DMS 273 treated with DMSO at 0.1 percent for 48 hours (cell line): ENCODE measurements around the gene ATP6V1G2.

ENCODE experiments used
- DNase-seq: peaks from one replicate; lab custom pipeline; 2025; lab: John Stamatoyannopoulos, UW

The ATP6V1G2 gene

GRCh38 chr6:31575952-31576685 lies 29.7 kb upstream of the ATP6V1G2 start:
- no peak for DNase-seq

- DNase-seq = no peak
These were observed 29.0 kb upstream of the ATP6V1G2 start, which contains the start of gene TNF for GRCh38 chr6:31575335-31575901. TSS of gene TNF (plus strand) at chr6:31575565. CDS start at chr6:31575742, 177 bp downstream.

GRCh38 chr6:31574106-31575061 lies 28.0 kb upstream of the ATP6V1G2 start:
- no peak for DNase-seq

- no peak for DNase-seq
These were observed 27.1 kb upstream of the ATP6V1G2 start for GRCh38 chr6:31573239-31574105.

GRCh38 chr6:31572041-31572911 lies 25.9 kb upstream of the ATP6V1G2 start, which contains the start of gene LTA:
TSS of gene LTA (plus strand) at chr6:31572289. CDS start at chr6:31572743, 454 bp downstream.
- no peak for DNase-seq

- no peak for DNase-seq
These were observed 23.6 kb upstream of the ATP6V1G2 start for GRCh38 chr6:31569861-31570536.

- DNase-seq = no peak
These were observed 22.1 kb upstream of the ATP6V1G2 start for GRCh38 chr6:31568537-31568961.

- DNase-seq = no peak
These were observed 21.3 kb upstream of the ATP6V1G2 start for GRCh38 chr6:31567531-31568370.

GRCh38 chr6:31560697-31561058 lies 14.3 kb upstream of the ATP6V1G2 start:
- no peak for DNase-seq

- no peak for DNase-seq
These were observed 13.7 kb upstream of the ATP6V1G2 start for GRCh38 chr6:31559958-31560696.

- no peak for DNase-seq
These were observed 13.2 kb upstream of the ATP6V1G2 start for GRCh38 chr6:31559606-31559957.

- DNase-seq = no peak
These were observed 12.5 kb upstream of the ATP6V1G2 start for GRCh38 chr6:31558631-31559500.

GRCh38 chr6:31558318-31558625 lies 11.9 kb upstream of the ATP6V1G2 start:
- DNase-seq = no peak

- no peak for DNase-seq
These were observed 11.3 kb upstream of the ATP6V1G2 start for GRCh38 chr6:31557443-31558317.

GRCh38 chr6:31556307-31556706 lies 9.9 kb upstream of the ATP6V1G2 start:
- no peak for DNase-seq

- DNase-seq = peak; percentile 11
These were observed 5.0 kb upstream of the ATP6V1G2 start for GRCh38 chr6:31551371-31551770.

- DNase-seq = no peak
These were observed 2.1 kb upstream of the ATP6V1G2 start for GRCh38 chr6:31548544-31548873.
